Breast epithelium (tissue), 3 donors: ENCODE measurements around the gene C6orf141.

ENCODE experiments used
- POLR2A ChIP-seq: fragments of 450-650 bp; IDR thresholded peaks from one replicate; pipeline ENCODE4 v1.6.1; 2016; ENCODE audit warnings: antibody characterized with exemption, mild to moderate bottlenecking, moderate library complexity
- TF ChIP-seq, protein P1 (sequence below), 3 donors: fragments of 450-650 bp; IDR thresholded peaks; one replicate each; pipeline ENCODE4 v1.5.1; 2016 to 2017; ENCODE audit warnings: antibody characterized with exemption in 3 of 3, mild to moderate bottlenecking in 3 of 3, moderate library complexity in 3 of 3

DNA sequence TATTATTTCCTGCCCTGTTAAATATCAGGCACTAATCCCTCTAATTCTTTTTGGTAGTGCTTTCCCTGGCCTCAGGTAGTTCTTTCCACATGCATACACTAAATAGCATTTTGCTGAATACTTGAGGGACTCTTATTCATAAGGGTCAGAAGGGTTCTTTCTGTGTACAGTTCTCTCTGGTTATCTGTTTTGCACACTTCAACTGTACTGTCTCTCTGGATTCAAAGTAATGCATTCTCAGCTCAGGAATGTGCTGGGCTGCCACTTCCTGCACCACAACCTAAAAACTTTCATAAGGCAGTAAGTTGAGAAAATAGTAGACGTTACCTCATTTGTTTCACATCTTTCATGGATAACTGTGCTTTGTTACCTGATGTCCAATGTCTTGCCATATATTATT lies 32.1 kb downstream of the C6orf141 start:
- TF ChIP-seq, protein P1, sequence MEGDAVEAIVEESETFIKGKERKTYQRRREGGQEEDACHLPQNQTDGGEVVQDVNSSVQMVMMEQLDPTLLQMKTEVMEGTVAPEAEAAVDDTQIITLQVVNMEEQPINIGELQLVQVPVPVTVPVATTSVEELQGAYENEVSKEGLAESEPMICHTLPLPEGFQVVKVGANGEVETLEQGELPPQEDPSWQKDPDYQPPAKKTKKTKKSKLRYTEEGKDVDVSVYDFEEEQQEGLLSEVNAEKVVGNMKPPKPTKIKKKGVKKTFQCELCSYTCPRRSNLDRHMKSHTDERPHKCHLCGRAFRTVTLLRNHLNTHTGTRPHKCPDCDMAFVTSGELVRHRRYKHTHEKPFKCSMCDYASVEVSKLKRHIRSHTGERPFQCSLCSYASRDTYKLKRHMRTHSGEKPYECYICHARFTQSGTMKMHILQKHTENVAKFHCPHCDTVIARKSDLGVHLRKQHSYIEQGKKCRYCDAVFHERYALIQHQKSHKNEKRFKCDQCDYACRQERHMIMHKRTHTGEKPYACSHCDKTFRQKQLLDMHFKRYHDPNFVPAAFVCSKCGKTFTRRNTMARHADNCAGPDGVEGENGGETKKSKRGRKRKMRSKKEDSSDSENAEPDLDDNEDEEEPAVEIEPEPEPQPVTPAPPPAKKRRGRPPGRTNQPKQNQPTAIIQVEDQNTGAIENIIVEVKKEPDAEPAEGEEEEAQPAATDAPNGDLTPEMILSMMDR (IDR thresholded peaks at IDR 0.05) = no peak
- no peak for TF ChIP-seq POLR2A
